Measurements from ENCODE around the gene ADPRH.
A peak's percentile ranks its signal among the peaks of the same experiment; 100 is the strongest.
"Not testable (repeated sequence)": the region's sequence is repeated elsewhere in the genome, so short reads cannot be mapped to it uniquely, and the experiment has no call there.

Gene ADPRH

DNA sequence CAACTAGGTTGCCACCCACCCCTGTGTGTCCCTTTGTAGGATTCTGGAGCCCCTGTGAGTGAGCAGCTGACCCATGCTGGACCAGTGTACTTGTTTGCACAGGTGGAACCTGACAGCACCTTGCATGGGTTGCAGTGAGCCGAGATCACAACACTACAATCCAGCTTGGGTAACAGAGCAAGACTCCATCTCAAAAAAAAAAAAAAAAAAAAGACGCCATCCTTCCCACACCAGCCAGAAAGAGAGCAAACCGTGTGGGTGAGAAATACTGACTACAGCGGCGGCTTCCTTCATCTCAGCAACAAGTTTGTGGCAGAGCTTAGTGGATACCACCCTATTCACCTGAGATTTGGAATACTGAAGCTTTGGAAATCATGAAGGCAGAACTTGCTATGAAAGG, 19.1 kb upstream of the ADPRH start:
- DNase-seq, result no peak

DNA sequence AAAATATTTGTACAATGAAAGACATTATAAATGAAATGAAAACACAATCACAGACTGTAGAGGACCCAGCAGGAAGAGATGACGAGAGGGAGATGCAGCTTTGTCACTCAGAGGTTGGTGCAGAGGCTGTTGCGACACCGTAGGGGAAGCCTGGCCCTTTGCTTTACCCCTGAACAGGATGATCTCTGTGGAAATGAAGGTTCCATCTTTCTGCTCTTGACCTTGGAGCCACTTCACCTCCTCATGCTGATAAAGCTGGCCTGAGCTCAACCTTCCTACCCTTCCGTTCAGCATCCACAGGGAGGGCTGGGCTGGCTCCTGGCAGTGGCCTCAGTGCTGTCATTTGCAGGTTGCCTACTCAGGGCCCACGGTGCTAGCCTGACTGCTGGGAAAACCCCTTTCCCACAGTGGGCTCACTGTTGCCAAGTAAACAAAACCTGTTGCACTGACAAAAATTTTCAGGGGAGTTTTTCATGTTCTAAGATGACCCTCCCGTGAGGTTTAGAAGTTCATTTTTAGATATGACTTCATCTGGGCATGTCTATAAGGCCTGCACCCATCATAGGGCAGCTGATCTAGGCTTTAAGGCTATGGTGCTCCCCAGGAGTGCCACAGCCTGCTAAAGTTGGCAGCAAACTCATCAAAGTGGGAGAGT, 16.9 kb upstream of the ADPRH start:
- DNase-seq, result peak; percentile 63

DNA sequence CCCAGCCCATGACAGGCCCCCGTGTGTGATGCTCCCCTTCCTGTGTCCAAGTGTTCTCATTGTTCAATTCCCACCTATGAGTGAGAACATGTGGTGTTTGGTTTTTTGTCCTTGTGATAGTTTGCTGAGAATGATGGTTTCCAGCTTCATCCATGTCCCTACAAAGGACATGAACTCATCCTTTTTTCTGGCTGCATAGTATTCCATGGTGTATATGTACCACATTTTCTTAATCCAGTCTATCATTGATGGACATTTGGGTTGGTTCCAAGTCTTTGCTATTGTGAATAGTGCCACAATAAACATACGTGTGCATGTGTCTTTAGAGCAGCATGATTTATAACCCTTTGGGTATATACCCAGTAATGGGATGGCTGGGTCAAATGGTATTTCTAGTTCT, 16.0 kb upstream of the ADPRH start:
- not testable (repeated sequence) for DNase-seq

DNA sequence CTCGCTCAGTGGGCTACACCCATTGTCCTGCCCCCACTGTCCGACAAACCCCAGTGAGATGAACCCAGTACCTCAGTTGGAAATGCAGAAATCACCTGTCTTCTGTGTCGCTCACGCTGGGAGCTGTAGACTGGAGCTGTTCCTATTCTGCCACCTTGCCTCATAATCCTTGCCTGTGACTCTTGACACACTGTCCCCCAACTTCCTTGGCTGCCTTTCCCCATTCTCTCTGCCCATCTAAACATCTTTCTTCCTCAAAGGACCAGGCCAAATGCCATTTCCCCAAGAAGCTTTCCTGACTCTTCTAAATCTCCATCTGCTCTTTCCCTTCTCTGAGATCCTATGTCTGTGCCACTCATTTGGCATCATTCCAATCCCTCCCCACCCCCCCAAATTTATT, 10.1 kb upstream of the ADPRH start:
- DNase-seq, result no peak

DNA sequence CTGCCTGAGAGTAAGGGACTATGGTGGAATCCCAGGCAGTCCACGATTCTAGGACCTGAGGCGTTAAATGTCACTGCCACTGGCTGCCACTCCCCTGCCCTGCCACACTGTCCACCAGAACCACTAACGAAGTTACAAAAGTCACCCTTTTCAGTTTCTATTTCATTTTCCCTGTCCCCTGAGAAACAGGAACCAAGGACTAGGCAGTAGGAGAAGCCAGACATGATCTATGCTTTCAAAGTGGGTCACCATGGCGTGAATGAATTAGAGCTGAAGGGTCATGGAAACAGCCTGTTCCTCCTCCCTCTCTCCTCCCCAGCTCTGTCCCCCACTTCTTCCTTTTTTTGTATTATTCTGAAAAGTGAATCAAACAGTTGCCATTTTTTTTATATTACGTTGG, 9.1 kb upstream of the ADPRH start:
- DNase-seq, result peak; percentile 27

DNA sequence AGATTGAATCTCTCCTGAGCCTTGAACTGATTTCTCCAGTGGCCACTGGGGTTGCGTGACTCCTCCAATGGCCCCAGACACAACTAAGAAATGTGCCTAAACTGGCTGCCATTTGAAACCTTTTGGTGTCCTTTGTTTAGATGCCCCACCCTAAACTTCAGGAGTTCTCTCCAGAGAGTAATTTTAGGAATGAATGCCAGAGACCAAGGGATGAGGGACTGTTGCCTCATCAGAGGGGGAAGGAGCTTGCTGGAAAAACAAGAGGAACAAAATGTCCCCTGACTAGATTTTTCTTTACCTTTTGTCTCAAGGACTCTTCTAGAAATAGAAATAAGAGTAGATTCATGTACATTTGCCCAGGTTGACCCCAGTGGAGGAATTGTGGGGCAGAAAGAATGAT, 8.1 kb upstream of the ADPRH start:
- no peak for DNase-seq

DNA sequence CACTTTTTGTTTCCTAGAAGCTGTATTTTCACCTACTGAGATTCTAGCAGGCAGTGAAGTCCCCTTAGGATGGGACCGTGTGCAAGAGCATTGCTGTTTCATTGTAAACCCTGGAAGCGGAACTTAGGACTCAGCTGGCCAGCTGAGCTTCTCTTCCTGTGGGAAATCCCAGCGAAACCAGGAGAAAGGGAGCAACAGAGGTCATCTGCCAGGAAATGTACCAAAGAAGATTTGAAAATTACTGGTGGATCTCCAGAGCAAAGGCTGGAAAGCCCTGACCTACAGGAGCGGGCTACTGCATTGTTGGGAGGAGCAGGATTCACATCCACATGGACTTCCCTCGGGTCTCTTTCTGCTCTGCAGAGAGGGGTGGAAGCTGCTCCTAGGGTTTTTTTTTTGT, 7.6 kb upstream of the ADPRH start:
- DNase-seq, result no peak

DNA sequence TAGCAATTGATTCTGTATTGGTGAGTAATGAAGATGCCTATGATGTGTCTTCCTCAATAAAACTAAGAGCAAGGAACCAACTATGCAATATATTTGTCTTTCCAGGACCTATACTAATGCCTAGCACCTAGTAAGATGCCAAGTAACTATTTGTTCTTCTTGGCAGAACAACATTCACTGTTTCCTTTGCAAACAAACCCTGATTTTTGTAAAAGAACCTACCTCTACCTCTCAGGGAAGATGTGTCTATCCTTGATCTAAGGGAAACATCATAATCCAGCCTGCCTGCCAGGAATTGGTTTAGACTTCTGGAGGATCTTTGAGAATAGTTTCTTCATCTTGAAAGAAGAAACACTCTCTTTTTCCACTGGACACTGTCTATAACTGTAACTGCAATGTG, 3.8 kb upstream of the ADPRH start:
- DNase-seq, result no peak

DNA sequence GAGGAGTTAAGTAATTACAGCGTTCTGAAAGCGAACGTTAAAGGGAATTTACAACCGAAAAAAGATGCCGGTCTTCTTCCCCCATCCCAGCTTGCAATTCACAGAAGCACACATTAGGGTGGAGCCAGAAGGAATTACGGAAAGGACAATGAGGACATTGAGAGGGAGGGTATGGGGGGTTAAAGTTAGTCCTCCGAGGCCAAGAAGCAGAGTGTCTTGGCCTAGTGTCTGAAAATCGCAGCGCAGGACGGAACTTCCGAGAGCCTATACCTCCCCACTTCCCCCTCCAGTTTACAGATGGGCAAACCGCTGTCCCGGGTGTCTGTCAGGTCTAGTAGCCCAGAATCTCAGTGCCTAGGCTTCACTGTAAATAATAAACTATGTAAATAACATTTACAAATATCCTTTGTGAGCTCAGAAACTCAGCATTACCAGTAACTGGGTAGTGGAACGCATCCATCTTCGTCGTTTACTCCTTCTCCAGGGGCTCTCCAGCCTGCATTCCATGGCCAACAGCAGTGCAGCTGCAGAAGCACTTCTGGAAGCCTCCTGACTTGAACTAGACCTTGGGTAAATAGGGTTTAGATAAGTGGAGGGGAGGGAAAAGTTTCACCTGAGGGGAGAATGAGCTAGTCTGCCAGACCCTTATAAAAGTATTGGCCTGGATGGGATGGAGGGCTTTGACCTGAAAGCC, 922 bp downstream of the ADPRH start:
- DNase-seq, result peak; percentile 79

DNA sequence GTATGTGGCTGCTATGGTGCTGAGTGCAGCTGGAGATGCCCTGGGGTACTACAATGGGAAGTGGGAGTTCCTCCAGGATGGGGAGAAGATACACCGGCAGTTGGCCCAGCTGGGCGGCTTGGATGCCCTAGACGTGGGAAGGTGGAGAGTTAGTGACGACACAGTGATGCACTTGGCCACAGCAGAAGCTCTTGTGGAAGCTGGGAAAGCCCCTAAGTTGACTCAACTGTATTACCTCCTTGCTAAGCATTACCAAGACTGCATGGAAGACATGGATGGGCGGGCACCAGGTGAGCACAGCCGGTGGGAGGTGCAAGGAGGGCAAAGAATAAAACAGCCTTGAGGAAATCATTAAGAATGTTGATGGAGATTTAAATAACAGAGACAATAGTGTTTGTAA, 2.9 kb downstream of the ADPRH start:
- no peak for DNase-seq

DNA sequence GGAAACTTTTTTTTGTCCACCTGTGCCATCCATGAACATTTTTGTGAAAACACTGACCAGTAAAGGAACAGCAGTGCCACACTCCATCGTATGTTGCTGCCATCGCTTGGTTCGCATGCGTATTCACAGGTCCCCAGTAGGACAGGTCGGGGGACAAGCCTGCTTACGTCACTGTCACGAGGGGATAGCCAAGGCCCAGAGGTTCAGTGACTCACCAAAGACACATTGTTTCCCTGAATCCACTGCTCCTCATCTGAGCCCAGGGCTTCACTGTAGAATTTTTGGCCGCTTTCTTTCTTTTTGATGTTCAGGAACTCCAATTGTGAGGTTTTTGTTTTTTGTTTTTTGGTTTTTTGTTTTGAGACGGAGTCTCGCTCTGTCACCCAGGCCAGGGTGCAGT, 5.9 kb downstream of the ADPRH start:
- DNase-seq, result no peak

DNA sequence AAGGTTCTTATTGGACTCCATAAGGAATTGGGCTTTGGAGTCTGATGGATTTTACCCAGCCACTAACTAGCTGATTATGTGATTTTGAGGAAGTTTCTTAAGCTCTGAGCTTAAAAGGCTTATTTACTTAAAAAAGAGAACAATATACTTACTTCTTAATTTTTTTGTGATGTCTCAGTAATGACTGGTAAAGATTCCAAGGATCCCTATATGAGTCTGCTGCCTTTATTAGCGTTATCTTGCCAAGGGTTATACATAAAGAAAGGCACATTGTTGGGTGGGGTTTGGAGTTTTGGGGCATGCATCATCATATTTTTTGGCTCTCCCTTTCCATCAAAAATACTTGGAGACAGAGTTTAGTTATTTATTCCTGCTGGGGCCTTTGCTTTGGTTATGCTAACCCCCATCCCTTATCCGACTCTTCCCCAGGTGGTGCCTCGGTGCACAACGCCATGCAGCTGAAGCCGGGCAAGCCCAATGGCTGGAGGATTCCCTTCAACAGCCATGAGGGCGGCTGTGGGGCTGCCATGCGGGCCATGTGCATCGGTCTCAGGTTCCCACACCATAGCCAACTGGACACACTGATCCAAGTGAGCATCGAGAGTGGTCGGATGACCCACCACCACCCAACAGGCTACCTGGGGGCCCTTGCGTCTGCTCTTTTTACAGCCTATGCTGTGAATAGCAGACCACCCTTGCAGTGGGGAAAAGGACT, 6.7 kb downstream of the ADPRH start:
- DNase-seq, result no peak

DNA sequence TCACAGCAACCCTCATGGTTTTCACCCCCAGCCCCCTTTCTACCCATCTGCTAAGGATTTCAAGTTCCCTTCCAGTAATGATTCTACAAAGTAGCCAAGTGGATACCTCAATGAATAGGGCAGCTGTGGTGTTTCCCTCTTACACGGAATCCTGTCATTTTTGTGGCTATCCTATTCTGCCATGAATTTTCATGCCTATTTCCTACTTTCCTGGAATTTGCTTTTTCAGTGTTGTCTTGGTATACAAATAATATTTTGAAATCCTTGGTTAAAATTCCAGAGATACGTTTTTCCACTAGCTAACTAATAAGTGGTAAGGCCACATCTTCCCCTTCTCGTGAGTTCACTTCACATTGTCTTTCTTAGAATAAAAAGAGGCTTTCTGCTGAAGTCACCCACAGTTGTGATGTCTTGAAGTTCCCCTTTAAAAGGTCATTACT, 7.5 kb downstream of the ADPRH start:
- DNase-seq, result no peak

DNA sequence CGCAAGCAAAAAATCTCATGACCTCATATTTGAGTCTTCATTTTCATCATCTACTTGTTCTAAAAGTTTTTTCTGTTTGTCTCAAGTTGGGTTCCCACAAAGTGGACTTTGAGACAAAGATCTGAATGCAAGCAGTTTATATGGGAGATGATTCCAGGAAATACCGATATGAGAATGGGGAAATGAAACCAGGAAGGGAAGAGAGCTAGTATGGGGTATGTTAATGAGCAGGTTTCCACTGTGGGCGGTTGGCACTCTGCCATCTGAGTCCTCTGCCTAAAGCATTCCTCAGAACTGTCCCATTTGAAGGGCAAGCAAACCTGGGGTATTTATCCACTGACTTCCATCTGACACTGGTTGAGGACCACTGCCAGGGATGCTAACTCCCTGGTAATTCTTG, 8.8 kb downstream of the ADPRH start:
- no peak for DNase-seq

DNA sequence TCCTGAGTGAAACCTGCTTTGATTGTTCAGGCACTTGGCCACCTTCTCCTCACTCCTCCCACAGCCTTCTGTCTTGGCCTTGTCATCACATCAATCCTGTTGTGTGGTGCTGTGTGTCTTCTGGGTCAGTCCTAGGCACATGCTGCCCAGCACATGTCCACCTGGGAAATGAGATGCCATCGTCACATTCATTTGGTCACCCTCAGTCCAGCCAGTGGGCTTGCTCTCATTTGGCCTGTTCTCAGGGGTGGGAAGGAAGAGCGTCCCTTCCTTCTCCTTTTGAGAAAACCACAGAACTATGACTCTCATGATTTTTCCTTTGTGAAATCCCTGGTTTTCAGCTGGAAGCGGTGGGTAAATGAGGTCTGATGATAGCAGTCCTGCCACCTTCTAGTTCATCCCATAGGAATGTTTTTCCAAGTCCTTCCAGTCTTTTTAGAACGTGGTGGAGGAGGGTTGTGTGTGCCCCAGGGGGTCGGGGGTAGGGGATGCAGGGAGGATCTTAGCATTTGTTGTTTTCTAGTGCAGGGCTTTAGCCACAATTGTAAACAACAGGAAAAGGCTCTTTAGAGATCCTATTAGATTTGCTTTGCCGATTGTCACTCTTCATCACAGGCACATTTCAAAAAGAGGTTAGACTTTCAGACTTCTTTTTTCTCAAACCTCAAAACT, 9.9 kb downstream of the ADPRH start:
- no peak for DNase-seq

DNA sequence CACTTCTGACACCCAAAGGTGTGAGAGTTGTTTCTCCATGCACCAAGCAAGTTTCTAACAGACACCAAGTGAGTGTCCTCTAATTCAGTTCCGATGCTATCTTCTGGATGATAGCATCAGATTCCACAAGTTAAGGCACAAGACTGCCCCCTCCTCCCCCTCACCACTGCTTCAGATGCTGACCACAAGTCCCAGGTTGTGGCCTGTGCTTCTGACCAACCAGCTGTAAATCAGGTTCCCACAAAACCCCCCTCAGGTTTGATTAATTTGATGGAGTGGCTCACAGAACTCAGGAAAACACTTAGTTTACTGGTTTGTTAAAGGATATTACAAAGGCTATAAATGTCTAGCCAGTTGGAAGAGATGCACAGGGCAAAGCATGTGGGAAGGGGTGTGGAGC, 11.4 kb downstream of the ADPRH start:
- no peak for DNase-seq

DNA sequence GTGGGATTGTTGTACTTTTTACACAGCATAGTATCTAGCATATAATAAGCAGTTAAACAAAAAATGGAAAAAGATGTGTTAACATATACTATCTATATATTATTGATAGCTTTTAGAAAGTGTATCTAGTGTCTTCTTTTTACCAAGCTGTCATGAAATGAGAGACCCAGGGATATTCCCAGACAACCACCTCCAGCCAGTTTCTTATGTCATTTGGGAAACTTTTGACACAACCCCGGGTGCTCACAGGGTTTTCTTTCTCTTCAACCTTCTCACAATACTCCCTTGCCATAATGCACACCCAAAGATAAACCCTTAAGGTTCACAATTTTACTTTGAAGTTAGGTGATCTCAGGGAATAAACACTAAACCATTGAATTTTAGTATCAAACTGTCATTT, 13.6 kb downstream of the ADPRH start:
- no peak for DNase-seq

DNA sequence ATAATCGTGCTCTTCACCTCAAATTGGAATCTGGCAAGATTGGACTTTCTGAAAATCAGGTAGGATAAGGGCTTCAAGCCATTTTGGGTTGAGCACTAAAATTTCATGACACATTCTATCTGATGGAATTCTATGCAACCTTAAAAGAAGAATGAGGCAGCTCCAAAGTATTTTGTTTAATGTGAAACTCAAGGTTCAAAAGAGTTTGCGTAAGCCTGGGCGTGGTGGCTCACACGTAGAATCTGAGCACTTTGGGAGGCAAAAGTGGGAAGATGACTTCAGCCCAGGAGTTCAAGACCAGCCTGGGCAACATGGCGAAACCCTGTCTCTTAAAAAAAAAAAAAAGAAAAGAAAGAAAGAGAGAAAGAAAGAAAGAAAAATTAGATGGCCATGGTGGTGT, 14.8 kb downstream of the ADPRH start:
- no peak for DNase-seq

DNA sequence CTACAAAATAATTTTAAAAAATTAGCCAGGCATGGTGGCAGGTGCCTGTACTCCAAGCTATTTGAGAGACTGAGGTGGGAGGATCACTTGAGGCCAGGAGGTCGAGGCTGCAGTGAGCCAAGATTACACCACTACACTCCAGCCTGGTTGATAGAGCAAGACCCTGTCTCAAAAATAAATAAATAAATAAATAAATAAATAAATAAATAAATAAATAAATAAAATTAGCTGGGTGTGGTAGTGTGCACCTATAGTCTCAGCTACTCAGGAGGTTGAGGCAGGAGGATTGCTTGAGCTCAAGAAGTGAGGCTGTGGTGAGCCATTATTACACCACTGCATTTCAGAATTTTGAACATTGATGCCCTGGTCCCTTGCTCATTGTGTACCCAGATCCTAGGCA, 15.6 kb downstream of the ADPRH start:
- not testable (repeated sequence) for DNase-seq

DNA sequence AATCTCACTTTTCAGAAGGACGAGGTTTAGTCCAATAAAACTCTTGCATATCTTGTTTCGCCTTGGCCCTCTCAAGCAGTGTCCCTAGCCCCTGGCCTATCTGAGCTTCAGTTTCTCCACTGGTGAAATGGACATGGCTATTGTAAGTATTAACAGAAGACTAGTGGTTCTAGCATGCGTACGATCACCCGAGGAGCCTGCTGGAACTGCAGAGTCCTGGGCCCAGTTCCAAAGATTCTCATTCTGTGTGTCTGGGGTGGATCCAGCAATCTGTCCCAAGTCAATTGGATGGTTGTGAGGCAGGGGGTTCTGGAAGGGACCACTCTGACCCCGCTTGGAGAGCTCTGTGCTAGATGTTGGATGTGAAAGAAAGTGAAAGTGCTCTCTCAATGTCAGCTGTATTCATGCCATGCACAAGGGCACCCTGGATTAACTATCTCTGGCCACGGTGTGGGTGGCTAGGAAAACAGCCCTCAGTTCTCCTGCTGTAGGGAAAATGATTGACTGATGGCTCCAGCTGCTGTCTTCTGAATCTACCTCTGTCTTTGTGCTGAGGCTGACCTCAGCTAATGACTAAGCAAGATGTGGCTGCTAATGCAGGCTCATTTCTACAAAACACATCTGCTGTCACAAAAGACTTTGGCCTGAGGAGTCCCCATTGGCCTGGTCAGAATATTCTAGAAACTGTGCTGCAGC, 16.5 kb downstream of the ADPRH start:
- peak; percentile 29 for DNase-seq

DNA sequence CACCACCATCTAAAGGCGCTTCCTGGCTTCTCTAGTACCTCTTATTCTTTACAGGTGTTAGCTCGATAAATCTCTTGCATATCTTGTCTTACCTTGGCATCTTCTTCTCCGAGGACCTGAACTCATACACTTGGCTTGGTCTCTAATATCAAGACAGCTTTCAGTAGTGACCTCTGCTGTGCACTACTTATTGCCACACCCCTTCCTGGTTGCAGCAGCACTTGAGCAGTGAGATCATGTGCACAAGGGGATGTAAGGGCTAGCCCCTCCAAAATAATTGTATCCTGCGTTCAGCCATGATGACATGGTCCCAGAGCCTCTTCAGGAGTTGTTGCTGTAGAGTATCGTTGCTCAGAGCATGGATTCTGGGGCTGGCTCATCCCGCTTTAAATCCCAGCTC, 17.1 kb downstream of the ADPRH start:
- DNase-seq, result peak; percentile 31

DNA sequence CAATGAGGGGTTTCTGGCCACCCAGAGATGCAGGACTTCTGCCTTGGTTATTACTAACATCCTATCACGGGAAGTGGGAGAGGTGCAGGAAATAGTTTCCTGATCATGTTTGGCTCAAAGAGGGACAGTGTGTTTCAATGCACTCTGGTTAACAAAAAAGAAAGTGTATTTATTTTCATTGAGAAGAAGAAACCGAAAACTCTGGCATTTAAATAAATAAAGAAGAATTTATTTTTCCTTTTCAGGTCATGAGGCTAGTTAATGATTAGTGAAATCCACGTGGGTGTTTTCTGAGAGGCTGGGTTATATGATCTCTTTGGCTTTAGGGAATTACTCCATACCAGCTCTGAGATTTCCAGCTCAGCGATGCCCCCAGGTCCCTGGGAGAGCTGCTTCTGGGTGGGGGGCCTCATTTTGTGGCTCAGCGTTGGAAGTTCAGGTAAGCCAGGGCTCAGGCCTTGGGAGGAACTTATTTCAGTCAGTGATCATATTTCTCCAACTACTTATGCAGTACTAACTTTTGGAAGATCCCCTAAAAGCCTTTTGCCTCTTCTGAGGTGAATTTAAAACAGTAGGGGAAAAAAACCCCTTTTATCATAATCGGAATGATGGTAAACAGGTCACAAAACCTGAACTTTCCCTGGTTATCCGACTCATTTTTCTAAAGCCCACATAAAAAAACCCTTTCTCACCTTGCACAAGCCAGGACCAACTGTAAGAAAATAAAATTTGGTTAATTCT, 18.4 kb downstream of the ADPRH start, which contains the start of gene PLA1A:
TSS of gene PLA1A (plus strand) at position 338 of the 741 bp plus-strand sequence. CDS start at position 367, 29 bp downstream.
- DNase-seq, result no peak

All from hematopoietic multipotent progenitor cell treated with erythropoietin and hydrocortisone succinate and interleukin-3 and kit ligand, for 4 days (in vitro differentiated cells).